GM12878 (cell line): ENCODE results near the gene SF3A1. TPM values are rescaled to one million over a fixed set of nuclear protein-coding genes. Genes with fewer than 3 reads are reported as not detected.

Experiments
- ATAC-seq: fragments of 200-7000 bp; cut with Tn5 transposase; 3 replicates; pipeline ENCODE4 v1.9.1; 2020; ENCODE audit warnings: mild to moderate bottlenecking, moderate library complexity
- BruUV-seq: library from RNA; stranded (reverse); fragments of 400-500 nt; replicated peaks from 2 replicates; lab custom pipeline; 2021; lab: Mats Ljungman, UMichigan
- CTCF ChIA-PET: fragments of 300-600 bp; sonication (Branson Sonifier 250); formaldehyde crosslinking; extraction: SDS; loops from one replicate; lab custom pipeline; 2021; ENCODE audit warnings: inconsistent platforms; lab: Yijun Ruan, JAX
- POLR2A ChIA-PET: fragments of 350-600 bp; formaldehyde crosslinking; extraction: SDS; loops from one replicate; lab custom pipeline; 2021; ENCODE audit warnings: inconsistent platforms; lab: Charles Lee
- RAD21 ChIA-PET: fragments of 300-600 bp; sonication (Branson Sonifier 250); formaldehyde crosslinking; loops from one replicate; lab custom pipeline; 2023; ENCODE audit warnings: antibody characterized with exemption; ENCODE audit not compliant: unreplicated experiment; lab: Charles Lee
- SMC1A ChIA-PET: fragments of 300-600 bp; sonication (Branson Sonifier 250); formaldehyde crosslinking; loops from one replicate; lab custom pipeline; 2023; ENCODE audit not compliant: unreplicated experiment, uncharacterized antibody; lab: Charles Lee
- DNase-seq: peaks from one replicate; pipeline ENCODE4 v3.0.0-alpha.2; 2011; ENCODE audit warnings: low read depth, low spot score
- FAIRE-seq: peaks from 3 replicates; lab custom pipeline; 2011; peaks lifted over from hg19 to GRCh38; lab: Jason Lieb, UNC
- H2AFZ ChIP-seq: 2 replicates; pipeline ENCODE4 v1.6.0; 2011; ENCODE audit warnings: low read depth, low read length, control low read depth; ENCODE audit not compliant: control insufficient read depth
- H3K27ac ChIP-seq: 2 replicates; pipeline ENCODE4 v1.5.1; 2011; ENCODE audit warnings: control low read depth; ENCODE audit not compliant: control insufficient read depth, insufficient read depth
- H3K27me3 ChIP-seq, 2 experiments: replicated peaks in 1 of 2; 2 replicates each; pipeline versions ENCODE4 v1.6.0 to v1.6.1; 2011; ENCODE audit warnings: low read length in 1 of 2; ENCODE audit not compliant: control insufficient read depth in 2 of 2, insufficient read depth in 2 of 2
- H3K36me3 ChIP-seq, 2 experiments: 2 replicates each; pipeline ENCODE4 v1.5.1; 2011; ENCODE audit warnings: low read length in 1 of 2; ENCODE audit not compliant: control insufficient read depth in 2 of 2, insufficient read depth in 2 of 2
- H3K4me1 ChIP-seq: 2 replicates; pipeline ENCODE4 v1.6.1; 2011; ENCODE audit warnings: mild to moderate bottlenecking, low read length, moderate library complexity, mixed read lengths; ENCODE audit not compliant: control insufficient read depth, insufficient read depth
- H3K4me2 ChIP-seq: 2 replicates; pipeline ENCODE4 v1.6.0; 2011; ENCODE audit warnings: control low read depth; ENCODE audit not compliant: control insufficient read depth, insufficient read depth
- H3K4me3 ChIP-seq: fragments of 200-600 bp; sonication (generic); 2 replicates; pipeline ENCODE4 v1.5.1; 2016
- H3K79me2 ChIP-seq: 2 replicates; pipeline ENCODE4 v1.6.0; 2011; ENCODE audit warnings: low read length; ENCODE audit not compliant: control insufficient read depth, insufficient read depth
- H3K9ac ChIP-seq: 2 replicates; pipeline ENCODE4 v1.8.0; 2011; ENCODE audit warnings: low read length, control low read depth, mixed read lengths; ENCODE audit not compliant: control insufficient read depth, insufficient read depth
- H3K9me3 ChIP-seq: replicated peaks from 3 replicates; pipeline ENCODE4 v1.5.1; 2011; ENCODE audit warnings: mild to moderate bottlenecking, low read length; ENCODE audit not compliant: control insufficient read depth, insufficient read depth
- H4K20me1 ChIP-seq: 2 replicates; pipeline ENCODE4 v1.6.0; 2011; ENCODE audit not compliant: control insufficient read depth, insufficient read depth
- NFIC ChIP-seq: IDR thresholded peaks from 2 replicates; pipeline ENCODE4 v1.6.1; 2012; ENCODE audit warnings: low read depth, mild to moderate bottlenecking, inconsistent platforms, low read length, moderate library complexity
- PML ChIP-seq: IDR thresholded peaks from 2 replicates; pipeline ENCODE4 v1.6.1; 2012; ENCODE audit warnings: low read length, inconsistent platforms
- WGBS: methylation state at CpG from one replicate; pipeline ENCODE4 v1.1.6; 2016; ENCODE audit warnings: low lambda C conversion rate; ENCODE audit not compliant: insufficient replicate concordance, insufficient coverage; ENCODE audit errors: missing lambda C conversion rate; 5-methylcytosine and 5-hydroxymethylcytosine counted together
- in situ Hi-C: fragments of 300-500 bp; cut with MboI; formaldehyde crosslinking; loops from 9 replicates; pipeline ENCODE4 v1.14.3; 2018; ENCODE audit warnings: mixed read lengths
- intact Hi-C: fragments of 100-400 bp; cut with micrococcal nuclease; formaldehyde crosslinking; loops from one replicate; pipeline ENCODE4 v1.14.2; 2022; ENCODE audit not compliant: unreplicated experiment
- polyA plus RNA-seq, 11 experiments: library from polyadenylated mRNA; depleted of rRNA in 4 of 11; unstranded in 6 of 11; stranded (reverse) in 5 of 11; fragments of >200 nt; fragmentation: Nextera tagmentation in 4 of 11; fragmentation: Illumina TruSeq in 1 of 11; extraction: Ambion mirVana in 4 of 11; extraction: Trizol in 1 of 11; gene quantifications; 1 replicate in 1 of 11; 2 replicates in 10 of 11; pipeline versions ENCODE4 v1.2.1 to v1.2.3, GENCODE V29; 2011 to 2016; ENCODE audit warnings: inconsistent platforms in 2 of 11, missing spikeins in 2 of 11, low read depth in 1 of 11
- total RNA-seq, 4 experiments: library from RNA; depleted of rRNA in 3 of 4; stranded (reverse); fragments of >200 nt in 3 of 4; fragmentation: Illumina TruSeq in 1 of 4; extraction: Trizol in 1 of 4; gene quantifications; 2 replicates each; pipeline versions ENCODE4 v1.2.1 to v1.2.3, GENCODE V29; 2013 to 2021
- TF ChIP-seq, protein P1 (sequence below): fragments of 450-650 bp; IDR thresholded peaks from 2 replicates; pipeline ENCODE4 v1.6.1; 2016; ENCODE audit warnings: mild to moderate bottlenecking, moderate library complexity, borderline replicate concordance

The SF3A1 gene
- total and polyA plus RNA-seq, 10 of the 15 experiments (the other 5 are each of a cell fraction or from before 2014, with no cell fraction given), result 10.4 to 239 (median 46.0) TPM

DNA sequence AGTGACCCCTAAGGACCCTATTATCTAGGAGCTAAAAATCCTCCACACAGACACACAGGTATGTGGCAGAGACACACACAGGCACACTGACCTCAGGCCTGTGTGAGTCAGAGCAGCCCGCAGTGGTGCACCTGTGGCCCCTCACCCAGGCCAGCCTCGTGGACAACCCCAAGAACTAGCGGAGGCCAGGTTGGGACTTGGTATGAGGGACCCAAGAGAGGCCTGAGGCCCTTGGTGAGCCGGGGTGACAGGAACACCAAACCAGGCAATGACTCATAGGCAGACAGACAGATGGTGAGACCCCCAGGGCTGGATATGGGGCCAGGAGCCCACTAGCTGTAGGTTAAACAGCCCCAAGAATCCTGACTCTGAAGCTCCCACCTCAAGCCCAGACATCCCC lies 73.4 kb downstream of the SF3A1 start:
- TF ChIP-seq, protein P1, sequence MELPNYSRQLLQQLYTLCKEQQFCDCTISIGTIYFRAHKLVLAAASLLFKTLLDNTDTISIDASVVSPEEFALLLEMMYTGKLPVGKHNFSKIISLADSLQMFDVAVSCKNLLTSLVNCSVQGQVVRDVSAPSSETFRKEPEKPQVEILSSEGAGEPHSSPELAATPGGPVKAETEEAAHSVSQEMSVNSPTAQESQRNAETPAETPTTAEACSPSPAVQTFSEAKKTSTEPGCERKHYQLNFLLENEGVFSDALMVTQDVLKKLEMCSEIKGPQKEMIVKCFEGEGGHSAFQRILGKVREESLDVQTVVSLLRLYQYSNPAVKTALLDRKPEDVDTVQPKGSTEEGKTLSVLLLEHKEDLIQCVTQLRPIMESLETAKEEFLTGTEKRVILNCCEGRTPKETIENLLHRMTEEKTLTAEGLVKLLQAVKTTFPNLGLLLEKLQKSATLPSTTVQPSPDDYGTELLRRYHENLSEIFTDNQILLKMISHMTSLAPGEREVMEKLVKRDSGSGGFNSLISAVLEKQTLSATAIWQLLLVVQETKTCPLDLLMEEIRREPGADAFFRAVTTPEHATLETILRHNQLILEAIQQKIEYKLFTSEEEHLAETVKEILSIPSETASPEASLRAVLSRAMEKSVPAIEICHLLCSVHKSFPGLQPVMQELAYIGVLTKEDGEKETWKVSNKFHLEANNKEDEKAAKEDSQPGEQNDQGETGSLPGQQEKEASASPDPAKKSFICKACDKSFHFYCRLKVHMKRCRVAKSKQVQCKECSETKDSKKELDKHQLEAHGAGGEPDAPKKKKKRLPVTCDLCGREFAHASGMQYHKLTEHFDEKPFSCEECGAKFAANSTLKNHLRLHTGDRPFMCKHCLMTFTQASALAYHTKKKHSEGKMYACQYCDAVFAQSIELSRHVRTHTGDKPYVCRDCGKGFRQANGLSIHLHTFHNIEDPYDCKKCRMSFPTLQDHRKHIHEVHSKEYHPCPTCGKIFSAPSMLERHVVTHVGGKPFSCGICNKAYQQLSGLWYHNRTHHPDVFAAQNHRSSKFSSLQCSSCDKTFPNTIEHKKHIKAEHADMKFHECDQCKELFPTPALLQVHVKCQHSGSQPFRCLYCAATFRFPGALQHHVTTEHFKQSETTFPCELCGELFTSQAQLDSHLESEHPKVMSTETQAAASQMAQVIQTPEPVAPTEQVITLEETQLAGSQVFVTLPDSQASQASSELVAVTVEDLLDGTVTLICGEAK, result no peak
- TF ChIP-seq NFIC (no peak), PML (no peak)
- no peak overlapping the region for H3K27ac ChIP-seq
- in situ Hi-C loops, result no loop called here
- FAIRE-seq, result no peak
- DNase-seq, result no peak
- H3K4me1 ChIP-seq, result peaks cover 5% of the 10 kb centered on the region; the same call in 1 of the 2 replicates
- WGBS, result 45% methylated on average over 4 of the region's 4 CpGs
- ATAC-seq, result no peak
- no peaks in the 10 kb centered on the region for H4K20me1 ChIP-seq
- no peak overlapping the region for H3K9ac ChIP-seq
- H3K79me2 ChIP-seq, result no peaks in the 10 kb centered on the region
- H3K4me3 ChIP-seq, result no peak overlapping the region
- ChIA-PET SMC1A (interaction anchor here (0.9 to 1.4 kb wide), 2 partner anchors 20 to 141 kb away, joined by 3 to 5 read pairs; no protein-coding TSS in a partner anchor), POLR2A (interaction anchor here (0.6 kb wide), 1 partner anchor 20 kb away, joined by 3 read pairs; no protein-coding TSS in a partner anchor), CTCF (interaction anchor here (0.5 to 10.5 kb wide), 5 partner anchors 19 to 735 kb away, joined by 4 to 436 read pairs (median 40); partner anchors contain the start of gene RNF215), RAD21 (interaction anchor here (0.8 to 1.0 kb wide), 3 partner anchors 20 to 201 kb away, joined by 3 to 4 read pairs (median 4); partner anchors contain the start of gene RNF215)
- intact Hi-C loops, result loop anchor here (10.0 kb wide), 1 partner anchor 201 kb away; no protein-coding TSS in a partner anchor
- H2AFZ ChIP-seq, result no peak overlapping the region
- no peaks in the 10 kb centered on the region for H3K36me3 ChIP-seq
- BruUV-seq, result no TSS peak
- no peaks in the 10 kb centered on the region; a peak in 1 of 4 replicates for H3K27me3 ChIP-seq
- no peak overlapping the region for H3K4me2 ChIP-seq
- no peaks in the 10 kb centered on the region for H3K9me3 ChIP-seq
